HCT116 (cell line): ENCODE measurements around the gene SNHG17. TPM values are rescaled to one million over a fixed set of nuclear protein-coding genes. Genes with fewer than 3 reads are reported as not detected.

Experiments
- ATAC-seq: fragments of 200-7000 bp; cut with Tn5 transposase; 2 replicates; pipeline ENCODE4 v1.9.1; 2020; ENCODE audit warnings: mild to moderate bottlenecking, moderate library complexity
- BruUV-seq: library from RNA; stranded (reverse); fragments of 400-500 nt; replicated peaks from 2 replicates; lab custom pipeline; 2021; lab: Mats Ljungman, UMichigan
- CTCF ChIA-PET: fragments of 300-600 bp; sonication (Branson Sonifier 250); formaldehyde crosslinking; loops from one replicate; lab custom pipeline; 2021; ENCODE audit warnings: antibody characterized with exemption; lab: Charles Lee
- POLR2A ChIA-PET: fragments of 300-600, 350-600 bp; sonication (Branson Sonifier 250); formaldehyde crosslinking; loops from one replicate; lab custom pipeline; 2021; ENCODE audit warnings: antibody characterized with exemption; lab: Charles Lee
- RAD21 ChIA-PET, 2 experiments: fragments of 300-600 bp; sonication (Branson Sonifier 250); formaldehyde crosslinking; loops; one replicate each; lab custom pipeline; 2023; ENCODE audit warnings: low total read pairs in 2 of 2; ENCODE audit not compliant: uncharacterized antibody in 2 of 2, unreplicated experiment in 2 of 2, low non-redundant PET in 1 of 2; lab: Charles Lee
- DNase-seq: peaks from one replicate; pipeline ENCODE4 v3.0.0-alpha.2; 2010; ENCODE audit warnings: low read depth, low spot score
- H2AFZ ChIP-seq: fragments of 200-600 bp; shearing (Covaris generic), sonication (generic); 2 replicates; pipeline ENCODE4 v1.6.1; 2017; ENCODE audit warnings: low read depth, mixed run types, mixed read lengths, antibody characterized with exemption, low read length; ENCODE audit not compliant: poor library complexity, severe bottlenecking
- H3K27ac ChIP-seq: 2 replicates; pipeline ENCODE4 v1.5.1; 2012; ENCODE audit warnings: low read depth, low read length
- H3K27me3 ChIP-seq: fragments of 200-600 bp; sonication (generic); 2 replicates; pipeline ENCODE4 v1.6.1; 2016; ENCODE audit warnings: mixed run types, low read length, mixed read lengths; ENCODE audit not compliant: insufficient read depth
- H3K36me3 ChIP-seq, 2 experiments: fragments of 200-500 bp in 1 of 2; fragments of 200-600 bp in 1 of 2; sonication (Bioruptor generic) in 1 of 2; sonication (generic) in 1 of 2; 2 replicates each; pipeline versions ENCODE4 v1.5.1 to v1.6.1; 2014 to 2016; ENCODE audit warnings: low read length in 2 of 2, inconsistent platforms in 1 of 2, mixed read lengths in 1 of 2, mixed run types in 1 of 2; ENCODE audit not compliant: insufficient read depth in 2 of 2, control insufficient read depth in 1 of 2
- H3K4me1 ChIP-seq, 2 experiments: fragments of 200-600 bp in 1 of 2; sonication (generic) in 1 of 2; 2 replicates each; pipeline versions ENCODE4 v1.5.1 to v1.6.1; 2012 to 2017; ENCODE audit warnings: low read length in 2 of 2, inconsistent platforms in 1 of 2, mild to moderate bottlenecking in 1 of 2, mixed read lengths in 1 of 2, mixed run types in 1 of 2, moderate library complexity in 1 of 2; ENCODE audit not compliant: insufficient read depth in 2 of 2, control insufficient read depth in 1 of 2
- H3K4me2 ChIP-seq: fragments of 200-600 bp; sonication (generic); 2 replicates; pipeline ENCODE4 v1.6.1; 2017; ENCODE audit warnings: mixed run types, low read length, mixed read lengths
- H3K4me3 ChIP-seq, 2 experiments: fragments of 200-600 bp in 1 of 2; sonication (generic) in 1 of 2; replicated peaks in 1 of 2; 2 replicates each; pipeline ENCODE4 v1.5.1; 2011 to 2016; ENCODE audit warnings: low read length in 2 of 2, control low read depth in 1 of 2, low read depth in 1 of 2, mild to moderate bottlenecking in 1 of 2, mixed read lengths in 1 of 2, mixed run types in 1 of 2
- H3K79me2 ChIP-seq: fragments of 200-600 bp; sonication (generic); 2 replicates; pipeline ENCODE4 v1.6.1; 2017; ENCODE audit warnings: mild to moderate bottlenecking, mixed run types, low read length, moderate library complexity, mixed read lengths; ENCODE audit not compliant: insufficient read depth
- H3K9ac ChIP-seq: fragments of 200-600 bp; sonication (generic); 2 replicates; pipeline ENCODE4 v1.6.1; 2016; ENCODE audit warnings: low read length, mixed read lengths
- H3K9me2 ChIP-seq: fragments of 200-600 bp; sonication (generic), shearing (Covaris generic); 2 replicates; pipeline ENCODE4 v1.6.1; 2017; ENCODE audit warnings: mixed run types, mild to moderate bottlenecking, moderate library complexity; ENCODE audit not compliant: insufficient read depth
- H3K9me3 ChIP-seq, 2 experiments: fragments of 200-500 bp in 1 of 2; fragments of 200-600 bp in 1 of 2; sonication (Bioruptor generic) in 1 of 2; sonication (generic) in 1 of 2; 2 replicates each; pipeline ENCODE4 v1.6.1; 2014 to 2017; ENCODE audit warnings: low read length in 2 of 2, mixed read lengths in 2 of 2, inconsistent platforms in 1 of 2, low read depth in 1 of 2, mild to moderate bottlenecking in 1 of 2, mixed run types in 1 of 2, moderate library complexity in 1 of 2; ENCODE audit not compliant: control insufficient read depth in 1 of 2, insufficient read depth in 1 of 2
- H4K20me1 ChIP-seq: fragments of 200-600 bp; sonication (generic), shearing (Covaris generic); 2 replicates; pipeline ENCODE4 v1.6.1; 2017; ENCODE audit warnings: mixed run types, mild to moderate bottlenecking, moderate library complexity; ENCODE audit not compliant: insufficient read depth
- FOSL1 ChIP-seq: IDR thresholded peaks from 2 replicates; pipeline ENCODE4 v1.6.1; 2012; ENCODE audit warnings: low read depth
- JUND ChIP-seq: IDR thresholded peaks from 2 replicates; pipeline ENCODE4 v1.6.1; 2012
- POLR2A ChIP-seq: IDR thresholded peaks from 2 replicates; pipeline ENCODE4 v1.7.0; 2011; ENCODE audit warnings: borderline replicate concordance; ENCODE audit not compliant: insufficient read depth, insufficient read length; ENCODE audit errors: extremely low read depth
- ZNF274 ChIP-seq: fragments of 200-500 bp; sonication (Bioruptor generic); IDR thresholded peaks from 2 replicates; pipeline ENCODE4 v1.6.1; 2014; ENCODE audit warnings: mild to moderate bottlenecking, low read depth, low read length, inconsistent platforms
- intact Hi-C: fragments of 100-400 bp; cut with micrococcal nuclease; formaldehyde crosslinking; loops from 2 replicates; pipeline ENCODE4 v1.10.0; 2022
- total RNA-seq: library from RNA; stranded (reverse); gene quantifications from one replicate; pipeline ENCODE4 v1.2.1, GENCODE V29; 2021; ENCODE audit not compliant: unreplicated experiment
- TF ChIP-seq, protein P1 (sequence below): IDR thresholded peaks from 2 replicates; pipeline ENCODE4 v1.6.1; 2011; ENCODE audit warnings: mild to moderate bottlenecking, low read length, moderate library complexity; ENCODE audit not compliant: insufficient replicate concordance; ENCODE audit errors: extremely low read depth
- TF ChIP-seq, protein P2 (sequence below): IDR thresholded peaks from 2 replicates; pipeline ENCODE4 v1.6.1; 2012; ENCODE audit warnings: low read depth

SNHG17 gene
- total RNA-seq, 1 experiment from 2014 or later, result 65.7 TPM

DNA sequence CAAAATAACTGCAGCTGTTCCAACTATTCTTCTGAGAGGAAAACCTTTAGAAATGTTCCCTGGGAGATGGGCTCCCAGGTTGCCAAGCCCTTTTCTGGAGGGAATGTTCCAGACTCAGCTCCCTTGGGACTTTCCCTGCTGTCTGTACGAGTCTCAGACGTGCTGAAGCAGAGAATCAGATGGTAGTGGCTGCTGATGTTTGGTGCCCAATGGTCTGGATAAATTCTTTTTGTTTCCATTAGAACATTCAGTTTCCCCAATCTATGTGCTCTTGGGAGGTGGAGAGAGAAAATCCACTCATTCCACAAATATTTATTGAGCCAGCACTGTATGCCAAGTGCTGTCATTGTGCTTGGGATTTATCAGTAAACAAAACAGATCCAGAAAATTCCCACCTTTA lies 40.0 kb downstream of the SNHG17 start (continued):
- TF ChIP-seq, protein P1, sequence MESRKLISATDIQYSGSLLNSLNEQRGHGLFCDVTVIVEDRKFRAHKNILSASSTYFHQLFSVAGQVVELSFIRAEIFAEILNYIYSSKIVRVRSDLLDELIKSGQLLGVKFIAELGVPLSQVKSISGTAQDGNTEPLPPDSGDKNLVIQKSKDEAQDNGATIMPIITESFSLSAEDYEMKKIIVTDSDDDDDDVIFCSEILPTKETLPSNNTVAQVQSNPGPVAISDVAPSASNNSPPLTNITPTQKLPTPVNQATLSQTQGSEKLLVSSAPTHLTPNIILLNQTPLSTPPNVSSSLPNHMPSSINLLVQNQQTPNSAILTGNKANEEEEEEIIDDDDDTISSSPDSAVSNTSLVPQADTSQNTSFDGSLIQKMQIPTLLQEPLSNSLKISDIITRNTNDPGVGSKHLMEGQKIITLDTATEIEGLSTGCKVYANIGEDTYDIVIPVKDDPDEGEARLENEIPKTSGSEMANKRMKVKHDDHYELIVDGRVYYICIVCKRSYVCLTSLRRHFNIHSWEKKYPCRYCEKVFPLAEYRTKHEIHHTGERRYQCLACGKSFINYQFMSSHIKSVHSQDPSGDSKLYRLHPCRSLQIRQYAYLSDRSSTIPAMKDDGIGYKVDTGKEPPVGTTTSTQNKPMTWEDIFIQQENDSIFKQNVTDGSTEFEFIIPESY, result no peak

DNA sequence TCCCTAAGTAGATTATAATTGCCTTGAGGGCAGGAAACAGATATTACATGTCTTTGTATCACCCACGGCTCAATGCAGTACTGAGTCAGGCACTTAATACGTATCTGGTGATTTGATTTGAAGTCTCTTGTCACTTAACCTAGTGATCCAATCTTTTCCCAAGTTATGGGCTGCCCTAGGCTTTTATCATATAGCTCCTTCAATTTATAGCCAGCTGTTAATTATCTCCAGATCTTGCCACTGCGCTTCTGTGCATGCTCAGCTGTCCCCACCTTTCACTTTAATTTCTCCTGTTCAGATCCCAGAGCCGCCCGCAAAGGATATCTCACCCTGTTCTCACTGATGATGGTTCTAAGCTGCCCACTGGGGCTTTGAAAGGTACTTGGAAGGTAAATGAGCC lies 41.9 kb downstream of the SNHG17 start:
- Histone ChIP-seq H3K4me1 (no peaks in the 10 kb centered on the region), H3K9me2 (no peaks in the 10 kb centered on the region), H3K36me3 (no peaks in the 10 kb centered on the region), H3K9me3 (no peaks in the 10 kb centered on the region), H2AFZ (no peak overlapping the region), H3K9ac (no peak overlapping the region), H3K27ac (no peak overlapping the region)
- no peak for ATAC-seq
- ChIA-PET POLR2A (no interaction called here), CTCF (no interaction called here), RAD21 (interaction anchor here in 1 of 2 experiments (0.6 kb wide), 1 partner anchor 37 kb away, joined by 3 read pairs; no protein-coding TSS in a partner anchor)
- BruUV-seq, result no TSS peak
- TF ChIP-seq JUND (no peak), POLR2A (no peak), ZNF274 (no peak), FOSL1 (no peak)
- TF ChIP-seq, protein P1, result no peak
- TF ChIP-seq, protein P2, sequence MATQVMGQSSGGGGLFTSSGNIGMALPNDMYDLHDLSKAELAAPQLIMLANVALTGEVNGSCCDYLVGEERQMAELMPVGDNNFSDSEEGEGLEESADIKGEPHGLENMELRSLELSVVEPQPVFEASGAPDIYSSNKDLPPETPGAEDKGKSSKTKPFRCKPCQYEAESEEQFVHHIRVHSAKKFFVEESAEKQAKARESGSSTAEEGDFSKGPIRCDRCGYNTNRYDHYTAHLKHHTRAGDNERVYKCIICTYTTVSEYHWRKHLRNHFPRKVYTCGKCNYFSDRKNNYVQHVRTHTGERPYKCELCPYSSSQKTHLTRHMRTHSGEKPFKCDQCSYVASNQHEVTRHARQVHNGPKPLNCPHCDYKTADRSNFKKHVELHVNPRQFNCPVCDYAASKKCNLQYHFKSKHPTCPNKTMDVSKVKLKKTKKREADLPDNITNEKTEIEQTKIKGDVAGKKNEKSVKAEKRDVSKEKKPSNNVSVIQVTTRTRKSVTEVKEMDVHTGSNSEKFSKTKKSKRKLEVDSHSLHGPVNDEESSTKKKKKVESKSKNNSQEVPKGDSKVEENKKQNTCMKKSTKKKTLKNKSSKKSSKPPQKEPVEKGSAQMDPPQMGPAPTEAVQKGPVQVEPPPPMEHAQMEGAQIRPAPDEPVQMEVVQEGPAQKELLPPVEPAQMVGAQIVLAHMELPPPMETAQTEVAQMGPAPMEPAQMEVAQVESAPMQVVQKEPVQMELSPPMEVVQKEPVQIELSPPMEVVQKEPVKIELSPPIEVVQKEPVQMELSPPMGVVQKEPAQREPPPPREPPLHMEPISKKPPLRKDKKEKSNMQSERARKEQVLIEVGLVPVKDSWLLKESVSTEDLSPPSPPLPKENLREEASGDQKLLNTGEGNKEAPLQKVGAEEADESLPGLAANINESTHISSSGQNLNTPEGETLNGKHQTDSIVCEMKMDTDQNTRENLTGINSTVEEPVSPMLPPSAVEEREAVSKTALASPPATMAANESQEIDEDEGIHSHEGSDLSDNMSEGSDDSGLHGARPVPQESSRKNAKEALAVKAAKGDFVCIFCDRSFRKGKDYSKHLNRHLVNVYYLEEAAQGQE, result no peak
- TF ChIP-seq, all 23 proteins: peak for 0
- Histone ChIP-seq H4K20me1 (no peaks in the 10 kb centered on the region), H3K4me3 (no peak overlapping the region), H3K79me2 (no peaks in the 10 kb centered on the region), H3K4me2 (no peak overlapping the region), H3K27me3 (no peaks in the 10 kb centered on the region)
- DNase-seq, result no peak
- intact Hi-C loops, result no loop called here
